Peyer's patch (tissue), 4 donors: Measurements from ENCODE around the gene UBE2QL1.

Experiments used
- POLR2A ChIP-seq, 2 donors: fragments of 450-650 bp; IDR thresholded peaks; one replicate each; pipeline ENCODE4 v1.5.1; 2017; ENCODE audit warnings: antibody characterized with exemption in 2 of 2, mild to moderate bottlenecking in 2 of 2, moderate library complexity in 2 of 2
- TF ChIP-seq, protein P1 (sequence below), 6 experiments: fragments of 450-650 bp in 4 of 6; fragments of 200-600 bp in 2 of 6; sonication (generic) in 1 of 6; IDR thresholded peaks; one replicate each; pipeline ENCODE4 v1.5.1; 2017 to 2019; ENCODE audit warnings: antibody characterized with exemption in 6 of 6, mild to moderate bottlenecking in 3 of 6, moderate library complexity in 1 of 6

DNA sequence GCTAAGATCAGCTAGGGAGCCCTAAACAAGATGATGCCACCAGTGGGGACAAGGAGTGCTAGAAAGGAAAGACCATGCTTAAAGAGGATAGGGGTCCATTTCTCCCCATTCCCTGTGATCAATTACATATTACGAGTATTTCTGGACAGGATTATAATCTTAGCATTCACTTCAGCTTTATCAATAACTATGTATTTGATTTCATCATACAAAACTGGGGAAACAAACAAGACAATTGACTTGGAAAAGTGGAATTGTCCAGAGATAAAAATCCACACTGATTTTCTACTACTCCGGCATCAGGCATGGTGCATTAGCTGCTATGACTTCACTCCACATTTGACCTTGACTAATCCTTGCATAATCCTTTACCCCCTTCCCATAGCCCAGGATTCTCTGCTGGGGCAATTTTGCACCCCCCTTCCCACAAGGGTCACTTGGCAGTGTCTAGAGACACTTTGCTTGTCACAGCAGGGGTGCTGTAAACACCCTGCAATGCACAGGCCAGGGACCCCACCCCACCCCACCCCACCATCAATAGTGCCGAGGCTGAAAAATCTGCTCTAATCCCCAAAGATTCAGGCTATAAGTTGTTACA is 29.9 kb upstream of the UBE2QL1 start:
- TF ChIP-seq, protein P1, sequence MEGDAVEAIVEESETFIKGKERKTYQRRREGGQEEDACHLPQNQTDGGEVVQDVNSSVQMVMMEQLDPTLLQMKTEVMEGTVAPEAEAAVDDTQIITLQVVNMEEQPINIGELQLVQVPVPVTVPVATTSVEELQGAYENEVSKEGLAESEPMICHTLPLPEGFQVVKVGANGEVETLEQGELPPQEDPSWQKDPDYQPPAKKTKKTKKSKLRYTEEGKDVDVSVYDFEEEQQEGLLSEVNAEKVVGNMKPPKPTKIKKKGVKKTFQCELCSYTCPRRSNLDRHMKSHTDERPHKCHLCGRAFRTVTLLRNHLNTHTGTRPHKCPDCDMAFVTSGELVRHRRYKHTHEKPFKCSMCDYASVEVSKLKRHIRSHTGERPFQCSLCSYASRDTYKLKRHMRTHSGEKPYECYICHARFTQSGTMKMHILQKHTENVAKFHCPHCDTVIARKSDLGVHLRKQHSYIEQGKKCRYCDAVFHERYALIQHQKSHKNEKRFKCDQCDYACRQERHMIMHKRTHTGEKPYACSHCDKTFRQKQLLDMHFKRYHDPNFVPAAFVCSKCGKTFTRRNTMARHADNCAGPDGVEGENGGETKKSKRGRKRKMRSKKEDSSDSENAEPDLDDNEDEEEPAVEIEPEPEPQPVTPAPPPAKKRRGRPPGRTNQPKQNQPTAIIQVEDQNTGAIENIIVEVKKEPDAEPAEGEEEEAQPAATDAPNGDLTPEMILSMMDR (IDR thresholded peaks at IDR 0.05), result no peak
- no peak for TF ChIP-seq POLR2A (IDR thresholded peaks at IDR 0.05)
